ENCODE data around the gene TMEM161A. TPM values are rescaled to one million over a fixed set of nuclear protein-coding genes. Genes with fewer than 3 reads are reported as not detected.
A peak's percentile ranks its signal among the peaks of the same experiment; 100 is the strongest.
"Not testable (repeated sequence)": the region's sequence is repeated elsewhere in the genome, so short reads cannot be mapped to it uniquely, and the experiment has no call there.

TMEM161A gene
- 10 to 100 TPM; 23.1 to 24.1 TPM for total RNA-seq

GRCh38 chr19:19138109-19138981 is at the start of gene TMEM161A:
TMEM161A (minus strand) TSS chr19:19138478; CDS start chr19:19138428, 50 bp downstream.
- CTCF ChIA-PET, result no interaction called here
- H3K27me3 Mint-ChIP-seq, result no peaks in the 10 kb centered on the region
- H3K4me1 Mint-ChIP-seq, result peaks cover 32% of the 10 kb centered on the region
- peak within 1 kb of the TSS; percentile 98 for H3K27ac Mint-ChIP-seq
- peak within 1 kb of the TSS; percentile 89 for H3K4me3 Mint-ChIP-seq
- peak; percentile 98 for DNase-seq
- peaks cover 2% of the 10 kb centered on the region for H3K9me3 Mint-ChIP-seq
- peaks cover 3% of the 10 kb centered on the region for H3K36me3 Mint-ChIP-seq (ENCODE audit: low read depth)
- POLR2A ChIA-PET, result no interaction called here

GRCh38 chr19:19186742-19187141 is 48.5 kb upstream of the TMEM161A start:
- Mint-ChIP-seq H3K27me3 (no peaks in the 10 kb centered on the region), H3K27ac (no peak overlapping the region), H3K9me3 (peaks cover 2% of the 10 kb centered on the region), H3K36me3 (ENCODE audit: low read depth) (peaks cover 30% of the 10 kb centered on the region), H3K4me3 (no peak overlapping the region), H3K4me1 (peaks cover 33% of the 10 kb centered on the region)
- CTCF ChIA-PET, result no interaction called here
- POLR2A ChIA-PET, result no interaction called here
- DNase-seq, result no peak

DNA sequence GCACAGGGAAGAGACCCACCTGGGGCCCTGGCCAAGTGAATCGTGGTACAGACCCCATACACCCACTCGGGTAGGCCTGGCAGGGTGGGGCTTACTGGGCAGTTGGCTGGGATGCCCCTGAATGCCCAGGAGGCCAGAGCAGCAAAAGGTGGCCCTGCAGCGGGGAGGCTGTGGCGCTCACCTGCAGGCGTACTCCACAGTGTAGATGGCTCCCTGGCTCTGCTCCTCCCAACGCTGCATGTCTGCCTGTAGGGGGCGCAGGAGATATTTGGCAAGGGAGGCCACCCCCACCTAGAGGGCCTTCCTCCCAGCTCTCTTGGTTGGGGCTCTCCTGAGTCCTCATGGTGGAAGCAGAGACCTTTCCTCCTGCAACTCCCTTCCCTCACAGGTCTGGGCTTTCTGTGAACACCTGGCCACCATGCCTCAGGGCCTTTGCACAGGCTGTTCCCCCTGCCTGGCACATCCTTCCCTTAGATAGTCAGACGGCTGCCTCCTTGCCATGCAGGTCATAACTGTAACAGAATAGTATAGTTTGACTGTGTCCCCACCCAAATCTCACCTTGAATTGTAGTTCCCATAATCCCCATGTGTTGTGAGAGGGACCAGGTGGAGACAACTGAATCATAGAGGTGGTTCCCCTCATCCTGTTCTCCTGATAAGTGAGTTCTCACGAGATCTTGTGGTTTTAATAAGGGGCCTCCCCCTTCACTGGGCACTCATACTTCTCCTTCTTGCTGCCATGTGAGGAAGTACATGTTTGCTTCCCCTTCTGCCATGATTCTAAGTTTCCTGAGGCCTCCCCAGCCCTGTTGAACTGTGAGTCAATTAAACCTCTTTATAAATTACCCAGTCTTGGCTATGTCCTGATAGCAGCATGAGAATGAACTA is 47.8 kb upstream of the TMEM161A start:
- CTCF ChIA-PET, result interaction anchor here (0.6 to 2.3 kb wide), 3 partner anchors 11 to 27 kb away, joined by 3 to 12 read pairs (median 3); no protein-coding TSS in a partner anchor
- H3K27me3 Mint-ChIP-seq, result no peaks in the 10 kb centered on the region
- POLR2A ChIA-PET, result no interaction called here
- H3K4me3 Mint-ChIP-seq, result no peak overlapping the region
- peaks cover 2% of the 10 kb centered on the region for H3K9me3 Mint-ChIP-seq
- no peak overlapping the region for H3K27ac Mint-ChIP-seq
- H3K4me1 Mint-ChIP-seq, result peaks cover 28% of the 10 kb centered on the region
- H3K36me3 Mint-ChIP-seq (ENCODE audit: low read depth), result peaks cover 32% of the 10 kb centered on the region
- DNase-seq, result peak; percentile 74

DNA sequence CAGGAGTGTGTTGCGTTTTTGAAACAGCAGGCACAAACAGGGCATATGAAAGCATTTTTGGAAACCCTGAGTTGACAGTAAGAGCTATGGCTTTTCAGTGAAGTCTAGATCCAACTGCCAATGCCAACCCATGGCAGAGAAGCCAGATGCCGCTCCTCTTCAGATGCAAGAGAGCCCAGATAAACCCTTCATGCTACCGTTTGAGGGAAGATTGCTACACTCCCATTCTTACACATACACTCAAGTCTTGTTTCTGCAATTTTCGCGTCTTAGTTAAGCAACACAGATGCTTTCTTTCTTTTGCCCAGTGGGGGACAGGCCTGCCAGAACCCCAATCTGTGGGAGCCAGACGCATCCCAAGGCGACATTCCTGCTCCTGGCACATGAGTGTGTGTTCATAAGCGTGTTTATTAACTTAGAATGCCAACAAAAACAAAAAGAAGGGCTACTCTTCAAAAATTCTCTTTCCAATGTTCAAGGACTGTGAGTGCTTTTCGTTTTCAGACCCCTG is 43.3 kb upstream of the TMEM161A start:
- H3K27me3 Mint-ChIP-seq, result no peaks in the 10 kb centered on the region
- no peak overlapping the region for H3K27ac Mint-ChIP-seq
- no peak for DNase-seq
- peaks cover 2% of the 10 kb centered on the region for H3K9me3 Mint-ChIP-seq
- POLR2A ChIA-PET, result no interaction called here
- H3K4me1 Mint-ChIP-seq, result peaks cover 6% of the 10 kb centered on the region
- CTCF ChIA-PET, result no interaction called here
- peaks cover 18% of the 10 kb centered on the region for H3K36me3 Mint-ChIP-seq (ENCODE audit: low read depth)
- H3K4me3 Mint-ChIP-seq, result no peak overlapping the region

DNA sequence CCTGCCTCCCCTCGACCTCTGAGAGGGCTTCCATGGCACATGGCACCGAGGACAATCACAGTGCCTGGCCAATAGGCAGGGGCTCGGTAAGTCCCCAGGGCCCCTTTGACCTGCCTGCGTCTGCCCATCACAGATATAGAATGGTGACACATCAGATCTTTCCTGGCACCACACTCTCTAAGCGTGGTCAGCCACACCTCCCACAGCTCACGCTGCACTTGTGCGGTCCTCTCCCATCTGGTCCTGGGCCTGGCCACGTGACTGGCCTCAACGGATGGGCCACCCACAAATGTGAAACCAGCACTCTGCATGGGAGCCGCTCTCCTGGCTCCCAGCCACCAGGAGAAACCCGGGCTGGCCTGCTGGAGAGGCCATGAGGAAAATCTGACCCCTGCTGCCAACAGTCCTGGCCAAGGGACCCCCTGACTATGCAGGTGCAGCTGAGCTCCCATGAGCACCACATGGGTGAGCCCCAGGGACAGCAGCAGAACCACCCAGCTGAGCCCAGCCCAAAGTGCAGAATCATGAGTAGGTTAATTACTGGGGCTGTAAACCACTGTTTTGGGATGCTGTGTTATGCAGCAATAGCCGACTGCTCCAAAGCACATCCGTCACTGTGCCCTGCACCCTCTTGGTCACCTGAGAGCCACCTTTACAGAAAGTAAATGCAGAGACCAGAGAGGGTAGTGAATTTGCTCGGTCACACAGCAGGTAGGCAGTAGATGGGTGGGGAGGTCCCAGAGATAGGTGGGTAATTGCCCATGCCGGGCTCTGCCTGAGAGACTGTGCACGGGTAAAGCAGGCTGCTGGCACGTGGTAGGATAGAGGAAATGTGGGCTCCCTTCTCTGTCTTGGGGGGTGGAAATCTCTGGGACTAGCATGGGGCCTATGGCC is 41.5 kb upstream of the TMEM161A start:
- ChIA-PET CTCF (no interaction called here), POLR2A (interaction anchor here (0.6 kb wide), 1 partner anchor 181 kb away, joined by 3 read pairs; no protein-coding TSS in a partner anchor)
- no peak for DNase-seq
- Mint-ChIP-seq H3K36me3 (ENCODE audit: low read depth) (peaks cover 12% of the 10 kb centered on the region), H3K9me3 (no peaks in the 10 kb centered on the region), H3K27ac (no peak overlapping the region), H3K27me3 (no peaks in the 10 kb centered on the region), H3K4me3 (no peak overlapping the region), H3K4me1 (no peaks in the 10 kb centered on the region)

GRCh38 chr19:19176950-19177349 is 38.7 kb upstream of the TMEM161A start:
- H3K27me3 Mint-ChIP-seq, result no peaks in the 10 kb centered on the region
- no peaks in the 10 kb centered on the region for H3K9me3 Mint-ChIP-seq
- peaks cover 9% of the 10 kb centered on the region for H3K36me3 Mint-ChIP-seq (ENCODE audit: low read depth)
- H3K4me3 Mint-ChIP-seq, result no peak overlapping the region
- no peak for DNase-seq
- ChIA-PET CTCF (interaction anchor here (0.7 to 1.0 kb wide), 2 partner anchors 8 to 13 kb away, joined by 3 to 8 read pairs; no protein-coding TSS in a partner anchor), POLR2A (no interaction called here)
- H3K4me1 Mint-ChIP-seq, result peaks cover 1% of the 10 kb centered on the region
- H3K27ac Mint-ChIP-seq, result no peak overlapping the region

DNA sequence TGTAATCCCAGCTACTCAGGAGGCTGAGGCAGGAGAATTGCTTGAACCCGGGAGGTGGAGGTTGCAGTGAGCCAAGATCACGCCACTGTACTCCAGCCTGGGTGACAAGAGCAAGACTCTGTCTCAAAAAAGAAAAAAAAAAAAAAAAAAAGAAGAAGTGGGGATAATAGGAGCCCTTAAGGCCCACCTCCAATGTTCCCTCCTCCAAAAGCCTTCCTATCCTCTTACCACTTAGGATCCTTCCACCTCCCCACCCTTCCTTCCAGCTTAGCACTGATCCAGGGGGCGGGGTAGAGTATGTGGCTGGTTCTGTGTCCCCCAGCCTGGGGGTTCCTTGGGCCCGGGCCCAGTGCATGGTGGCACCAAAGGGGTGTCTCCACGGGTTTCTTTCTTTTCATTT is 35.0 kb upstream of the TMEM161A start:
- H3K27ac Mint-ChIP-seq; H3K36me3 Mint-ChIP-seq (ENCODE audit: low read depth); H3K9me3 Mint-ChIP-seq; POLR2A ChIA-PET; H3K27me3 Mint-ChIP-seq; H3K4me3 Mint-ChIP-seq; DNase-seq: not testable (repeated sequence)
- CTCF ChIA-PET, result interaction anchor here (2.1 kb wide), 1 partner anchor 13 kb away, joined by 14 read pairs; no protein-coding TSS in a partner anchor
- H3K4me1 Mint-ChIP-seq, result peaks cover 15% of the 10 kb centered on the region

DNA sequence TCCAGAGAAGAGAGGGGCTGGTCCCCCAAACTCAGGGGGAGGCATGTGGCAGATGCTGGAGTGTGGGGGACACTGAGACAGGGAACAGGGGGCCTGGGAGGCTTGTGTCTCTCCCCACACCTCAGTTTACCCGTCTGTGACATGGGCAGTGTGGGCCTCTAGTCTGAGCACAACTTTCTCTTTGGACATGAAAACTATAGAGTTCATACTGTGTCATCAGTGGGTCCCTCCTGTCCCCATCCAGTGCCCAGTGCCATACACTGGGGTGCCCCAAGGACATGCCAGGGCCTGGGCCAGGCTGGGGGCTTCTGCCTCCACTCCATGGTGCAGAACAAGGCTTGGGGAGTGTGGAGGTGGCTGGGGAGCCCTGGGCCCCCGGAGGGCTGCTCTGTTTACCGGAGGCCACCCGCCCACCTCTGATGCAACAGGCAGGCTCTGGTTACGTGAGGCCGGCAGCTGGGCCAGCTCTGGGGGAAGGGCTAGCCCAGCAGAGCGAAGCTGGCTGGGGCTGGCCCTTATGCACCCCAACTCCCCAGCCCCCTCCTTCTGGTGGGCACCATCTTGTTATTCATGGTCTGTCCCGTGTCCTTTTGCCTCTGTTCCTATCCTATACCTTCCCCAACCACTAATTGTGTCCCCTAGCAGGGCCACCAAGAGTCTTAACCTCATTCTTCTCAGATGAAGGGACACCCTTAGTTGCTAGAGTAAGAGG is 33.7 kb upstream of the TMEM161A start:
- H3K4me1 Mint-ChIP-seq, result peaks cover 15% of the 10 kb centered on the region
- no peaks in the 10 kb centered on the region for H3K27me3 Mint-ChIP-seq
- H3K27ac Mint-ChIP-seq, result no peak overlapping the region
- ChIA-PET CTCF (no interaction called here), POLR2A (no interaction called here)
- H3K36me3 Mint-ChIP-seq (ENCODE audit: low read depth), result peaks cover 2% of the 10 kb centered on the region
- no peak overlapping the region for H3K4me3 Mint-ChIP-seq
- H3K9me3 Mint-ChIP-seq, result no peaks in the 10 kb centered on the region
- DNase-seq, result no peak

- POLR2A ChIA-PET, result no interaction called here
- CTCF ChIA-PET, result no interaction called here
- H3K27ac Mint-ChIP-seq, result no peak overlapping the region
- no peak for DNase-seq
- peaks cover 2% of the 10 kb centered on the region for H3K36me3 Mint-ChIP-seq (ENCODE audit: low read depth)
- peaks cover 15% of the 10 kb centered on the region for H3K4me1 Mint-ChIP-seq
- no peak overlapping the region for H3K4me3 Mint-ChIP-seq
- H3K9me3 Mint-ChIP-seq, result no peaks in the 10 kb centered on the region
- H3K27me3 Mint-ChIP-seq, result no peaks in the 10 kb centered on the region
Measured at GRCh38 chr19:19170873-19171672, 32.8 kb upstream of the TMEM161A start.

GRCh38 chr19:19170053-19170872 is 32.0 kb upstream of the TMEM161A start, which contains the start of gene MEF2B:
MEF2B (minus strand) TSS chr19:19170263; CDS start chr19:19150735, 19,528 bp downstream.
- Mint-ChIP-seq H3K9me3 (no peaks in the 10 kb centered on the region), H3K4me3 (no peak within 1 kb of the TSS), H3K36me3 (ENCODE audit: low read depth) (peaks cover 2% of the 10 kb centered on the region), H3K4me1 (peaks cover 15% of the 10 kb centered on the region), H3K27ac (no peak within 1 kb of the TSS), H3K27me3 (no peaks in the 10 kb centered on the region)
- DNase-seq, result peak; percentile 86
- ChIA-PET CTCF (interaction anchor here (0.6 kb wide), 1 partner anchor 11 kb away, joined by 3 read pairs; no protein-coding TSS in a partner anchor), POLR2A (no interaction called here)

Data from activated CD4-positive, alpha-beta T cell treated with anti-CD3 and anti-CD28 coated beads, Interleukin-2, amount 10 ng/mL, durations not matched to agents 7 days and 5 days (primary cell).